ENCODE results near the gene RSPH9.
A peak's percentile ranks its signal among the peaks of the same experiment; 100 is the strongest.
"Not testable (repeated sequence)": the region's sequence is repeated elsewhere in the genome, so short reads cannot be mapped to it uniquely, and the experiment has no call there.

Gene RSPH9

GRCh38 chr6:43689421-43689820, 44.6 kb downstream of the RSPH9 start:
- ATAC-seq, result no peak

GRCh38 chr6:43695215-43695966, 50.6 kb downstream of the RSPH9 start:
- no peak for ATAC-seq

- ATAC-seq, result no peak
Observed at GRCh38 chr6:43695967-43696291, 51.1 kb downstream of the RSPH9 start.

GRCh38 chr6:43697421-43697820, 52.6 kb downstream of the RSPH9 start:
- ATAC-seq, result no peak

GRCh38 chr6:43698584-43699349, 53.9 kb downstream of the RSPH9 start:
- no peak for ATAC-seq

GRCh38 chr6:43699564-43700186, 54.8 kb downstream of the RSPH9 start:
- no peak for ATAC-seq

- ATAC-seq, result not testable (repeated sequence)
Observed at GRCh38 chr6:43700939-43701560, 56.2 kb downstream of the RSPH9 start.

- no peak for ATAC-seq
Observed at GRCh38 chr6:43702171-43702533, 57.3 kb downstream of the RSPH9 start.

GRCh38 chr6:43702534-43703440, 58.0 kb downstream of the RSPH9 start:
- ATAC-seq, result peak in 1 of 2 donors; percentile 17

- ATAC-seq, result no peak
Observed at GRCh38 chr6:43703512-43704429, 58.9 kb downstream of the RSPH9 start.

GRCh38 chr6:43705996-43706395, 61.2 kb downstream of the RSPH9 start:
- ATAC-seq, result no peak

GRCh38 chr6:43706788-43707187, 62.0 kb downstream of the RSPH9 start:
- ATAC-seq, result no peak

GRCh38 chr6:43707269-43707668, 62.4 kb downstream of the RSPH9 start:
- ATAC-seq, result no peak

- ATAC-seq, result no peak
Observed at GRCh38 chr6:43707767-43708166, 62.9 kb downstream of the RSPH9 start.

- ATAC-seq, result no peak
Observed at GRCh38 chr6:43708860-43709653, 64.2 kb downstream of the RSPH9 start.

GRCh38 chr6:43709654-43710303, 64.9 kb downstream of the RSPH9 start:
- ATAC-seq, result no peak

- no peak for ATAC-seq
Observed at GRCh38 chr6:43710576-43710975, 65.7 kb downstream of the RSPH9 start.

GRCh38 chr6:43712579-43712978, 67.7 kb downstream of the RSPH9 start:
- ATAC-seq, result no peak

- ATAC-seq, result no peak
Observed at GRCh38 chr6:43713643-43714310, 68.9 kb downstream of the RSPH9 start.

All from activated CD4-positive, CD25-positive, alpha-beta regulatory T cell treated with anti-CD3 and anti-CD28 coated beads, Interleukin-2, amount 50 U/mL, for 24 hours (primary cell).